CD4-positive, alpha-beta memory T cell (primary cell): ENCODE results near the gene CST4. TPM values are rescaled to one million over a fixed set of nuclear protein-coding genes. Genes with fewer than 3 reads are reported as not detected.
"Not testable (repeated sequence)": the region's sequence is repeated elsewhere in the genome, so short reads cannot be mapped to it uniquely, and the experiment has no call there.

ENCODE experiments used
- CTCF ChIA-PET: fragments of 350-600 bp; sonication (Branson Sonifier 250); formaldehyde crosslinking; loops from one replicate; lab custom pipeline; 2021; ENCODE audit warnings: inconsistent platforms; ENCODE audit not compliant: partially characterized antibody; lab: Charles Lee
- POLR2A ChIA-PET: fragments of 350-600 bp; sonication (Branson Sonifier 250); formaldehyde crosslinking; loops from one replicate; lab custom pipeline; 2021; ENCODE audit not compliant: partially characterized antibody; lab: Charles Lee
- DNase-seq, 5 donors: peaks; one replicate each; pipeline versions ENCODE4 v3.0.0 to v3.0.0-alpha.2; 2020 to 2022; ENCODE audit warnings: mixed read lengths in 1 of 5
- H3K27ac ChIP-seq: one replicate; pipeline ENCODE4 v1.7.0; 2013; ENCODE audit warnings: low read depth, low read length
- H3K27me3 ChIP-seq: 2 replicates; pipeline ENCODE4 v1.7.0; 2013; ENCODE audit warnings: mild to moderate bottlenecking, low read length, moderate library complexity; ENCODE audit not compliant: insufficient read depth
- H3K36me3 ChIP-seq: 2 replicates; pipeline ENCODE4 v1.7.0; 2013; ENCODE audit warnings: mild to moderate bottlenecking, low read length, moderate library complexity; ENCODE audit not compliant: insufficient read depth
- H3K4me1 ChIP-seq: 2 replicates; pipeline ENCODE4 v1.7.0; 2013; ENCODE audit warnings: mild to moderate bottlenecking, low read length, moderate library complexity; ENCODE audit not compliant: insufficient read depth
- H3K4me3 ChIP-seq, 2 donors: one replicate each; pipeline ENCODE4 v1.7.0; 2013; ENCODE audit warnings: low read length in 2 of 2, mild to moderate bottlenecking in 1 of 2
- H3K9me3 ChIP-seq, 2 donors: one replicate each; pipeline ENCODE4 v1.7.0; 2013; ENCODE audit warnings: low read length in 2 of 2, control low read depth in 1 of 2; ENCODE audit not compliant: control insufficient read depth in 1 of 2
- H3K27ac Mint-ChIP-seq, 7 donors: one replicate each; pipeline ENCODE4 v1.8.0; 2020 to 2021; ENCODE audit warnings: mixed read lengths in 7 of 7, mild to moderate bottlenecking in 6 of 7, inconsistent platforms in 3 of 7, moderate library complexity in 3 of 7
- H3K27me3 Mint-ChIP-seq, 2 donors: one replicate each; pipeline ENCODE4 v1.8.0; 2020 to 2021; ENCODE audit warnings: mixed read lengths in 2 of 2
- H3K36me3 Mint-ChIP-seq, 2 donors: one replicate each; pipeline ENCODE4 v1.8.0; 2020 to 2021; ENCODE audit warnings: mixed read lengths in 2 of 2, inconsistent platforms in 1 of 2, mild to moderate bottlenecking in 1 of 2
- H3K4me1 Mint-ChIP-seq, 4 donors: one replicate each; pipeline ENCODE4 v1.8.0; 2020 to 2021; ENCODE audit warnings: mixed read lengths in 4 of 4, mild to moderate bottlenecking in 1 of 4
- H3K4me3 Mint-ChIP-seq, 8 donors: one replicate each; pipeline ENCODE4 v1.8.0; 2020 to 2021; ENCODE audit warnings: mixed read lengths in 8 of 8, mild to moderate bottlenecking in 7 of 8, moderate library complexity in 6 of 8, inconsistent platforms in 3 of 8
- H3K9me3 Mint-ChIP-seq, 8 donors: one replicate each; pipeline ENCODE4 v1.8.0; 2020 to 2021; ENCODE audit warnings: mixed read lengths in 8 of 8, mild to moderate bottlenecking in 5 of 8, inconsistent platforms in 3 of 8, moderate library complexity in 1 of 8
- intact Hi-C: fragments of 100-400 bp; cut with micrococcal nuclease; formaldehyde crosslinking; loops from one replicate; pipeline ENCODE4 v1.15.1; 2023
- polyA plus RNA-seq, 2 donors: library from polyadenylated mRNA; unstranded; fragments of 300-500 nt; fragmentation: Illumina TruSeq; gene quantifications; one replicate each; pipeline ENCODE4 v1.2.3, GENCODE V29; 2021
- total RNA-seq, 2 experiments: library from RNA; stranded (reverse); gene quantifications; one replicate each; pipeline ENCODE4 v1.2.3, GENCODE V29; 2021

CST4 gene
- total RNA-seq (not detected), polyA plus RNA-seq (not detected)

- H3K27me3 Mint-ChIP-seq, result peaks cover 2 to 14% of the 10 kb centered on the region in 2 donors
- H3K36me3 Mint-ChIP-seq, H3K4me1 ChIP-seq, H3K27me3 ChIP-seq, H3K4me1 Mint-ChIP-seq, H3K9me3 ChIP-seq, H3K4me3 ChIP-seq, intact Hi-C loops, H3K36me3 ChIP-seq, H3K27ac Mint-ChIP-seq, POLR2A ChIA-PET, H3K9me3 Mint-ChIP-seq, DNase-seq, H3K4me3 Mint-ChIP-seq, CTCF ChIA-PET, H3K27ac ChIP-seq: not testable (repeated sequence)
Measured at GRCh38 chr20:23688684-23689398, at the start of gene CST4. TSS of gene CST4 (minus strand) at chr20:23689038. CDS start at chr20:23688969, 69 bp downstream.

DNA sequence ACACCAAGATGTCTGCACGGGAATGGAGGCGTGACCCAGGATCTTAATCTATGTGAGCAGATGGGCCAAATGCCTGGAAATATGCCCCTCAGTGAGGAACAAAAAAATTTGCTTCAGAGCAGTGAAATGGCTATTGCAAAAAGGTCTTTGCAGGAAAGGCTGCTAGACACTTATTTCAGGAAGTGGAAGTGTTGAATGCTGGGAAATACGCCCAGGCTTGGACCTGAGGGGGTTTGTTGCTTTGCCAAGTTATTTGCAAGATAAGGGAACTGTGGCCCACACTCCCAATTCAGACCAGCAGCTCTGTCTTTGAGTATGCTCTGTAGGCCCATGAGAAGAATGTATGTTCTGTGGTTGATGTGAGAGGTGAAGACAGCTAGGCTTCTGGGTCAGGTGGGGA lies 46.6 kb upstream of the CST4 start:
- H3K4me3 ChIP-seq, H3K27ac Mint-ChIP-seq, POLR2A ChIA-PET, H3K27me3 ChIP-seq, H3K27ac ChIP-seq, H3K4me1 ChIP-seq, H3K9me3 ChIP-seq, DNase-seq, H3K36me3 Mint-ChIP-seq, H3K4me1 Mint-ChIP-seq, H3K36me3 ChIP-seq, H3K9me3 Mint-ChIP-seq, CTCF ChIA-PET, intact Hi-C loops, H3K4me3 Mint-ChIP-seq: not testable (repeated sequence)
- H3K27me3 Mint-ChIP-seq, result peaks cover 9 to 11% of the 10 kb centered on the region in 2 donors

GRCh38 chr20:23734949-23735348 lies 46.1 kb upstream of the CST4 start:
- POLR2A ChIA-PET, CTCF ChIA-PET, H3K9me3 Mint-ChIP-seq, H3K27ac ChIP-seq, H3K4me3 Mint-ChIP-seq, H3K9me3 ChIP-seq, H3K36me3 Mint-ChIP-seq, H3K4me1 Mint-ChIP-seq, H3K36me3 ChIP-seq, H3K4me1 ChIP-seq, H3K27me3 ChIP-seq, H3K4me3 ChIP-seq, H3K27ac Mint-ChIP-seq, DNase-seq, intact Hi-C loops: not testable (repeated sequence)
- peaks cover 9 to 11% of the 10 kb centered on the region in 2 donors for H3K27me3 Mint-ChIP-seq

DNA sequence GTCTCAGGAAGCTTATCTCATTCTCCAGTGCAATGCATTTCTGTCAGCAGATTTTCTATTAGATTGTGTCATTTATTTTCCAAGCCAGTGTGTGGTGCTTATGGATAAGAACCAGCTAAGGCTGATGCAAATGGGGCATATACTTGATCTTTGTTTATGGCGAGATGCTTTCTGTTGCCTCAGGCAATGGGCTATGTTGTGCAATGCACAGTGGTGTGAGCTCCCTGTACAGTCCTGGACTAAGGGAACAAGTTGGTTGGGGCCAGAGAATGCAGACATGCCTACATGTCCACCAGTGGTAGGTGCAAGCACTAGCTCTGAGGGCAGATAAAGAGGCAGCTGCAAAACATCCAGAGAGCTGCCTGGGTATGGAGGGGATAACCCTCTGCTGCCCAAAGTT lies 45.6 kb upstream of the CST4 start:
- H3K27ac ChIP-seq, H3K27ac Mint-ChIP-seq, intact Hi-C loops, DNase-seq, H3K4me3 ChIP-seq, H3K36me3 Mint-ChIP-seq, H3K36me3 ChIP-seq, H3K9me3 ChIP-seq, POLR2A ChIA-PET, H3K4me3 Mint-ChIP-seq, H3K27me3 ChIP-seq, H3K9me3 Mint-ChIP-seq, H3K4me1 ChIP-seq, CTCF ChIA-PET, H3K4me1 Mint-ChIP-seq: not testable (repeated sequence)
- H3K27me3 Mint-ChIP-seq, result peaks cover 9 to 11% of the 10 kb centered on the region in 2 donors

DNA sequence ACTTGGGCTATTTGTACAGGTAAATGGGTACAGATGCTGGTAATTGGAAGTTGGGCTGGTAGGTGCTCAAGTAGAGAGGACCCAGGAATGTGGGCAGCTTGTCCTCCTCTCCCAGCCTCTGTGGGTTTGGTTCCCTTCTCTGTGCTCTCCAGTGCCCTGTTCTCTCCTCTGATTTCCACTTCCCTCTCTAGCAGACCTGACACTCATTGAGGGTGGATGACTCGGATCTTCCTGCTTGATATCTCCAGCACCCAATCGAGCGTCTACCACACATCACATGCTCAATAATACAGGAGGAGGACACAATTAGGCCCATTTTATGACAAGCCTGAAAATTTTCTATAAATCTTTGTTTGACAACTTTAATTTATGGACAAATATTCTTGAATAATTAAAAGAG lies 38.2 kb upstream of the CST4 start:
- POLR2A ChIA-PET, result no interaction called here

DNA sequence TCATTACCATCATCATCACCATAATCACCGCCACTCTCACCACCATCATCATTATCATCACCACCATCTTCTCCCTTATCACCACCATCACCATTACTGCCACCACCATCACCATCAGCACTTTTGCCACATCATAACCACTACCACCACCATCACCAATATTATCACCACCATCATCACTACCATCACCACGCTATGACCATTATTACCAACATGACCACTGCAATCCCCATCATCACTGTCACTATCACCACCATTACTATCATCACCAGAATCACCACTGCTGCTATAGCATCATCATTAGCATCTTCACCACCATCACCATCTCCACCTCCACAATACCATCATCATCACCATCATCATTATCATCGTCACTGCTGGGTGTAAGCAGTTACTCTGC lies 36.3 kb upstream of the CST4 start:
- Mint-ChIP-seq H3K27ac (no peak overlapping the region), H3K4me3 (no peak overlapping the region), H3K36me3 (no peaks in the 10 kb centered on the region), H3K9me3 (peaks cover 0 to 2% (median 0%) of the 10 kb centered on the region in 8 donors), H3K27me3 (peaks cover 0 to 4% of the 10 kb centered on the region in 2 donors), H3K4me1 (no peaks in the 10 kb centered on the region)
- Histone ChIP-seq H3K27ac (no peak overlapping the region), H3K27me3 (no peaks in the 10 kb centered on the region), H3K9me3 (no peaks in the 10 kb centered on the region), H3K4me3 (no peak overlapping the region), H3K4me1 (no peaks in the 10 kb centered on the region), H3K36me3 (no peaks in the 10 kb centered on the region)
- ChIA-PET CTCF (no interaction called here), POLR2A (no interaction called here)
- intact Hi-C loops, result no loop called here
- no peak for DNase-seq

More for the DNA sequence above, 38.2 kb upstream of the CST4 start:
- no peak overlapping the region for H3K4me3 Mint-ChIP-seq
- DNase-seq, result no peak
- no peak overlapping the region for H3K27ac Mint-ChIP-seq
- Histone ChIP-seq H3K36me3 (no peaks in the 10 kb centered on the region), H3K4me1 (no peaks in the 10 kb centered on the region), H3K9me3 (no peaks in the 10 kb centered on the region), H3K4me3 (no peak overlapping the region), H3K27me3 (no peaks in the 10 kb centered on the region), H3K27ac (no peak overlapping the region)
- H3K36me3 Mint-ChIP-seq, result no peaks in the 10 kb centered on the region
- no peaks in the 10 kb centered on the region for H3K4me1 Mint-ChIP-seq
- H3K9me3 Mint-ChIP-seq, result peaks cover 0 to 2% (median 0%) of the 10 kb centered on the region in 8 donors
- peaks cover 0 to 2% of the 10 kb centered on the region in 2 donors for H3K27me3 Mint-ChIP-seq
- CTCF ChIA-PET, result no interaction called here
- intact Hi-C loops, result no loop called here

GRCh38 chr20:23723659-23724307 lies 34.9 kb upstream of the CST4 start:
- H3K9me3 ChIP-seq, H3K27me3 ChIP-seq, H3K4me1 Mint-ChIP-seq, H3K4me3 ChIP-seq, H3K36me3 Mint-ChIP-seq, CTCF ChIA-PET, H3K4me1 ChIP-seq, POLR2A ChIA-PET, H3K27ac Mint-ChIP-seq, H3K9me3 Mint-ChIP-seq, H3K4me3 Mint-ChIP-seq, intact Hi-C loops, DNase-seq, H3K27me3 Mint-ChIP-seq, H3K27ac ChIP-seq, H3K36me3 ChIP-seq: not testable (repeated sequence)
